Amniotic stem cell (primary cell): ENCODE results near the gene SHMT2.
A peak's percentile ranks its signal among the peaks of the same experiment; 100 is the strongest.
"Not testable (repeated sequence)": the region's sequence is repeated elsewhere in the genome, so short reads cannot be mapped to it uniquely, and the experiment has no call there.

ENCODE experiments used
- DNase-seq: peaks from one replicate; lab custom pipeline; 2025; lab: John Stamatoyannopoulos, UW

The SHMT2 gene

GRCh38 chr12:57266681-57267080 is 37.2 kb downstream of the SHMT2 start:
- no peak for DNase-seq

- no peak for DNase-seq
Measured at GRCh38 chr12:57268264-57268663, 38.8 kb downstream of the SHMT2 start.

DNA sequence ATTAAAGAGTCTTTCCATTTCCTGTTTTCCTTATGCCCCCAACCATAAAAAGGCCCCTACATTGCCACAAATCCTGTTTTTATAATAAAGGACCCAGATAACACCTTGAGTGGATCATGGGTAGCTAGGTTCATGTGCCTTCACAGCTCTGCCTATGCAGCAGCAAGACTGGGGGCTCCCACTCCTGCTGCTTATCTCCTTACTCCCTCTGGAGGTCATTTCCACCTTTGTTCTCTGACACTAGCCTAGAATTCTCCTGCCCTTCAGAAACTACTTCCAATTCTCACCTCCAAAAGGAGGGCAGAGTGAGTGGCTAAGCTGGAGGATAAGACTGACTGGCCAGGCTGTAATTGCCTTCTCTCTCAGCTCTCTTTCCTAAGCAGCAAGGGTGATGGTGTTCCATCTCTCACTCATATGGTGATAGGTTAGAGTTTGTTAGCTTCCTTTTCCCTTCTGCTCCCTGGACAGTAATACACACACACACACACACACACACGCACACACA is 41.5 kb downstream of the SHMT2 start:
- DNase-seq = no peak

DNA sequence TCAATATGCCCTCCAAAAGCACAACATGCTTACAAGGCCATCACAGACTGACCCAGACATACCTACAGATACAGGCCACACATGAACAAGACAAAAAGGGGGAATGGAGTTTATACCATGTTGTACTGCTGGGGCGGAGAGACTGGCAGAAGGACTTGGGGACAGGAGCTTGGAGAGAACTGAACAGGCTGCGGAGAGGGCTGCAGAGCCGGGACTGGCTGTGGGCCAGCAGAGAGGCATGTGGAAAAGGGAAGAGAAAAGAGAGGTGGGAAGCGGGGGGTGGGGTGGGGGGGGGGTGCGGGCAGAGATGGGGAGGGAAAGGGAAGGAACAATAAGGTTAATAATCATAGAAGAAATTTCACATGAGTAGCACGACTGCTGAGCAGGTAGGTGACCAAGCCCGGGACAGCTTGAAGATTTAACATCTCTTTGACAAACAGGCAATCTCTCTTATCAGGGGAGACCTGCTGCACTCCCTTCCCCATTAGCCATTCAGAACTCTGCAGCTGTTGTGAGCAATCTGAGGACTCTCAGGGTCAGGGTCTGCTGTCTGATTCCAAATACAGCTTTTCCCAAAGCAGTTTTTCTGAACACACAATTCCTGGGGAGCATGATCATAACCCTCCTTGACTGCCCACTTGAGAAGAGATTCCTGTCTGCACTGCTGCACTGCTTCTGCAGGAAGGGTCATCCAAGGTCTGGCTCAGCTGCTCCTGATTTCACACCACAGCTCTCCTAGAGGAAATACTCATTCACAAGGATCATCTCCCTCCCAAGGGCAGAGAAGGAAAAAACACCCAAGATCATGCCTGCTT is 43.0 kb downstream of the SHMT2 start:
- no peak for DNase-seq

- DNase-seq = no peak
Measured at GRCh38 chr12:57273516-57273915, 44.0 kb downstream of the SHMT2 start.

- DNase-seq = not testable (repeated sequence)
Measured at GRCh38 chr12:57276233-57276632, 46.7 kb downstream of the SHMT2 start.

GRCh38 chr12:57276935-57277563 is 47.5 kb downstream of the SHMT2 start:
- DNase-seq = peak; percentile 7

- no peak for DNase-seq
Measured at GRCh38 chr12:57278465-57279381, 49.2 kb downstream of the SHMT2 start.

DNA sequence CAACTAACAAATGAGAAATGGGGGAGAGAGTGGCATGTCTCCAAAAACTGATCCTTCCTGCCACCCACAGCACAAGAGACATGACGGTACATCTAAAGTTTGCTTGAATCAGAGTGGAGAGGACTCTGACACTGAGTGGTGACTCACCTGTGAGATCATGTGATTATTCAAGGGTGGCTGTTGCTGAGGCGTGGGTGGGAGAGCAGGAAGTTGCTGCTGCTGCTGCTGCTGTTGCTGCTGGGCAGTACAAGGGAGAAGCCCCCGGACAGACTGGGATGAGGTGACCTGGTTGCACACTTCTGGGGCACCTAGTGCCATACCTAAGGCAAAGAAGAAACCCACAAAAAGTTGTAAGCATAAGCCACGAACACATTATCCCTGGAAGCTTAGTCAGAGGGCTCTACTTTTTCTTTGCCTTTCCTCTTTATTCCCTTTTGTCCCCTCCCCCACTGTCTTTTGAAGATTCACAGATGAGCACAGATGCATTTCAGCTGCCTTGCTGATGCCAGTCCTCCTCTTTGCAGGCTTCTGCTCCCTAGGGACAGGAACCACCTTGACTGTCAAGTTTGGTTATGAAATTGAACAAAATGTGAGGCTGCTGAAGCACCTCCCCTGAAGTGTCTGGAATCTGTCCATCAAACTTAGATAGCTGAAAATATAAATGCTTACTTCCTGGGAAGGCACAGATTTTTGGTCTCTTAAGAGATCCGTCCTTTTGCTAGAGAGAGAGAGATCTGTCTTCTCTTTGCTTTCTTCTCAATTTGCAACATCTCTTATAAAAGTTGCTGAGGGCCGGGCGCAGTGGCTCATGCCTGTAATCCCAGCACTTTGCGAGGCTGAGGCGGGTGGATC is 50.9 kb downstream of the SHMT2 start:
- peak; percentile 80 for DNase-seq

DNA sequence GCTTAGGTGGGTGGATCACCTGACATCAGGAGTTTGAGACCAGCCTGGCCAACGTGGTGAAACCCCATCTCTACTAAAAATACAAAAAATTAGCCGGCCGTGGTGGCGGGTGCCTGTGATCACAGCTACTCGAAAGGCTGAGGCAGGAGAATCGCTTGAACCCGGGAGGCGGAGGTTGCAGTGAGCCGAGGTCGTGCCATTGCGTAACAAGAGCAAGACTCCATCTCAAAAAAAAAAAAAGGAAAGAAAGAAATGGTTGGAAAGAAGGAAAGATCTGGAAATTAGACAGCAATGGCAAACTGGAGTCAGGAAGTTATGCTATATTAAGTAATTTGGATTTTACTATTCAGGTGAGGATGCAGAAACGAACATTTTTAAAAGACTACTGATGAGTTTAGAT is 52.6 kb downstream of the SHMT2 start:
- not testable (repeated sequence) for DNase-seq
